NOMO-1 treated with dmso at 0.1 percent for 144 hours (cell line): Measurements from ENCODE around the gene SRD5A3.
A peak's percentile ranks its signal among the peaks of the same experiment; 100 is the strongest.
"Not testable (repeated sequence)": the region's sequence is repeated elsewhere in the genome, so short reads cannot be mapped to it uniquely, and the experiment has no call there.

Experiments used
- DNase-seq: peaks from one replicate; lab custom pipeline; 2025; ENCODE audit not compliant: unreplicated experiment; lab: John Stamatoyannopoulos, UW

The SRD5A3 gene

DNA sequence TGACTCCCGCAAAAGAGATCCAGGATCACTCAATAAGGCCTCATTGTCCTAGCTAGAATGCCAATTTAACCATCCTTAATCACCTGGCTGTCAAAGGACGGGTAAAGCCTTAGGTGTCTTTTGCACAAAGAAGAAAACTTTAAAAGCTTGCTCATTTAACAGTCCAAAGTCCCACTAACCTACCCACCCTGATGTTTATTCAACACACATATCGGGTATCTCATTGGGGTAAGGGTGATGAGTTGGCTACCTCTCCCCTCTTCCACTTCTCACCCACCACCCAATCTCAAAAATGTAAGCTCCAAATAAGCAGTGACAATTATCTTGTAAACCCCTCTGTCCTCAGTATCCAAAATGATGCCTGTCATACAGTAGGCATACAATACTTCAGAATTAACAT lies 988 bp upstream of the SRD5A3 start:
- DNase-seq, result no peak

DNA sequence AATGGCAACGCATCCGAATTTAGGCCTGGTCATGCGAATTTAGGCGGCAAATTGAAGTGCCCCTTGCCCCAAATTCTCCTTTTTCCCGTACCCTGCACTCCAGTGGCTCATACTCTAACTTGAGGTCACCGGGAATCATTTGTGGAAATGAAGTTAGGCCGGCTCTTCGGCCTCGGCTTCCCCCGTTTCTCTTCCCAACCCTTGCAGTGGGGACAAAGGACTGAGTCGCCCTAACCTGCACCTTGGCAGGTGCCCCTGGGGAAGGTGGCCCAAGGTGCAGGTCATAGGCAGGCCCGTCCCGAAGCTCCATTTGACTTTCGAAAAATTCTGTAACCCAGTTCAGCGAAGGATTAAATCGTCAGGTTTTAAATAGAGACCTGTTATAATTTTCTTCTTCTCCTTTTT lies 811 bp downstream of the SRD5A3 start:
- DNase-seq, result no peak

DNA sequence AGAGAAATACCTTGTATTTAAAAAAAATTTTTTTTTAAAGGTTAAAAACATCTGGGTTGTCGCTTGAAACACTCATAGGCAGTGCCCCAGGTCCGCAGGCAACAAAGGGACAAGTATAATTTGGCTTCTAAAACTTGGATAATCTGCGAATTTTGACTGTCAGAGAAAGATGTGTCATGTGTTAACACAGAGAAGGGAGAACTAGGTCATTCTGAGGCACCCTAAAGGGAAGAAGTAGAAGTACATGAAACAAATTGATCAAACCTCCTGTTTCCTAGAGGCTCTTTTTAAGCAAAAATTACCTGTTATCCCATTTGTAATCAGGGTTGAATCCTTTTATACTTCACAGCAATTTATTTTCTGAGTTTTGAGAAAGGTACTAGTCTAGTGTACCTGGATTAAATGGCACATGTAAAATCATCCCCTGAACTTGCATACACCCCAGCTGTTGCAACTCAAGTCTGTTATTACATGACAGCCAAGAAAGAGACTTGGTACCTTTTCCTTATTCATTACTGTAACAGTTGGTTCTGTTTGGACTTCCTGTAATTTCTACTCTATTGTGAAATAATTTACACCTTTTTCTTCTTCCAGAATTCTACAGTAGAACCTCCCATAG lies 1.7 kb downstream of the SRD5A3 start:
- DNase-seq, result peak; percentile 4

DNA sequence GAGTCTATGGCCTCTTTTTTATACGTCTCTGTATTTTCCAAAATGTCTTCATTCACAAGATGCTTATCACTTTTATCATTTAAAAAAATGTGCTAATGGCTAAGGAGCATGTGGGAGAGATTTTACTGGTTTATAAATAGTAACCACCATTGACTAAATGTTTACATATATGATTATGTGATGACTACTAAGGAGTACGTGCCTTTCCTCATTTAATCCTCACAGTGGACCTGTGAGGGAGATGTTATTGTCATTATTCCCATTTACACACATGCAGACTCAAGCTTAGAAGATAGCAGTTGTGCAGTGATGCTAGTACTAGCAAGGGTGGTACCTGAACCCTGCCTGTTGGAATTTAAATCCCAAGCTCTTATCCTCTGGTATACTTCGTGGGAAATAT lies 2.4 kb downstream of the SRD5A3 start:
- DNase-seq, result no peak

DNA sequence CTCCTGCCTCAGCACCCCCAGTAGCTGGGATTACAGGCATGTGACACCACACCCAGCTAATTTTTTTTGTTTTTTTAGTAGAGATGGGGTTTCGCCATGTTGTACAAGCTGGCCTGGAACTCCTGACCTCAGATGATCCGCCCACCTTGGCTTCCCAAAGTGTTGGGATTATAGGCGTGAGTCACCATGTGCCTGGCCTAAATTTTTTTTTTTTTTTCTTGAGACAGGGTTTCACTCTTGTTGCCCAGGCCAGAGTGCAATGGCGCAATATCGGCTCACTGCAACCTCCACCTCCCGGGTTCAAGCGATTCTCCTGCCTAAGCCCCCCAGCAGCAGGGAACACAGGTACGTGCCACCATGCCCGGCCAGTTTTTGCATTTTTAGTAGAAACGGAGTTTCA lies 4.8 kb downstream of the SRD5A3 start:
- not testable (repeated sequence) for DNase-seq

DNA sequence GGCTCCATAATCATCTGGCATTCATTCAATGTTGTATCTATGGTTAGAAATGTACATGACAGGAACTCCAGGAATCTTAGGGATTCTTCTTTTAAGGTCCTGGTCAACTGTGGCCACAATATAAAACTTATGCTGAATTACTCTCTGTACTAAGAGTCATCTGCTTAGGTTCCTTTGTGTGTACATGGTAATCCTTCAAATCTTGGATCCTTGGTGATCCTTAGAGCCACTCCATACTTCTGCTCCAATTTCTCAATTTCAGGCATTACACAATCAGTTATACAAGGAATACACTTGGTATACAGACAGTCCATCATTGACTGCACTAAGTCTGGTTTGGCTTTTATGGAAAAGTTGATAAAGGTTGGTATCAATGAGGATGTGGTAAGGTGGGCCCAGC lies 5.8 kb downstream of the SRD5A3 start:
- DNase-seq, result no peak

GRCh38 chr4:55352726-55353125 lies 6.7 kb downstream of the SRD5A3 start:
- no peak for DNase-seq

DNA sequence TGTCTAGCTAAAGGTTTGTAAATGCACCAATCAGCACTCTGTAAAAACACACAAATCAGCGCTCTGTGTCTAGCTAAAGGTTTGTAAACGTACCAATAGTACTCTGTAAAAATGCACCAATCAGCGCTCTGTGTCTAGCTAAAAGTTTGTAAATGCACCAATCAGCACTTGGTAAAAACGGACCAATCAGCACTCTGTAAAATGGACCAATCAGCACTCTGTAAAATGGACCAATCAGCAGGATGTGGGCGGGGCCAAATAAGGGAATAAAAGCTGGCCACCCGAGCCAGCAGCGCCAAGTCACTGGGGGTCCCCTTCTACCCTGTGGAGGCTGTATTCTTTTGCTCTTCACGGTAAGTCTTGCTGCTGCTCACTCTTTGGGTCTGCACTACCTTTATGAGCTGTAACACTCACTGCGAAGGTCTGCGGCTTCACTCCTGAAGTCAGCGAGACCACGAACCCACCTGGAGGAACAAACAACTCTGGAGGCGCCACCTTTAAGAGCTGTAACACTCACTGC lies 7.2 kb downstream of the SRD5A3 start:
- DNase-seq, result not testable (repeated sequence)

DNA sequence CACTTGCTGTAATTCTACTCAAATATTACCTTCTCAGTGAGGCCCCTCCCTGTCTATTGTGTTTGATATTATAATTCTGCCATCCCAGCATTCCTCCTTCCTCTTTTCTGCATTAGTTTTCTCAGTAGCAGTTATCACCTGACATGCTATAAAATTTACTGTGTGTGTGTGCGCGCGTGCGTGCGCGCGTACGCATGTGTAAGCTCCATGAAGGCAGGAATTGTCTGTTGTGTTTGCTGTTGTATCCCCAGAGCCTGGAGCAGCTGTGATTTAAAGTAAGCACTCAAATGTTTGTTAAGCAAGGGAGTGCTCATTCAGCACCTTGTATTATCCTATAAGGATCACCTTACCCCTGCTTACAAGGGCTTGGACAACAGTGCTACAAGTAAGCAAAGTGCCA lies 8.6 kb downstream of the SRD5A3 start:
- no peak for DNase-seq

- DNase-seq, result no peak
These were observed 9.5 kb downstream of the SRD5A3 start for GRCh38 chr4:55355555-55355954.

DNA sequence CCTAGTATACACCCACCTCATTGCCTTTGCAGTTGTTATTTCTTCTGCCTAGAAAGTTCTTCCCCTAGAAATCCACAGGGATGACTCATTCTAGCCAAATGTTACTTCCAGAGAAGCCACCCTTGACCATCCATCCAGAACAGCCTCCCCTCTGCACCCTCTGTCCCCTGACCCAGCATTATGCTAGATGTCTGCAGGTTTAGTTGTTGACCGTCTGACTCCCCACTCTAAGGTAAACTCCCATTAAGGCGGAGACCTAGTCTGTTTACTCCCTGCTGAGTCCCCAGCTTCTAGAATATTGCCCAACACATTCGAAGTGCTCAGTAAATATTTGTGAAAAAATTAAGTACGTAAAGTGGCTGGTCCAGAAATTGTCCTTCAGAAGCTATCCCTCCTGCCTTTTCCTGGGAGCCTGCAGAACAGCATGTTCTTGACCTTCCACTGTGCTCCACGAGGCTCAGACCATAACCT lies 11.0 kb downstream of the SRD5A3 start:
- no peak for DNase-seq

- no peak for DNase-seq
These were observed 12.2 kb downstream of the SRD5A3 start for GRCh38 chr4:55358246-55358645.

DNA sequence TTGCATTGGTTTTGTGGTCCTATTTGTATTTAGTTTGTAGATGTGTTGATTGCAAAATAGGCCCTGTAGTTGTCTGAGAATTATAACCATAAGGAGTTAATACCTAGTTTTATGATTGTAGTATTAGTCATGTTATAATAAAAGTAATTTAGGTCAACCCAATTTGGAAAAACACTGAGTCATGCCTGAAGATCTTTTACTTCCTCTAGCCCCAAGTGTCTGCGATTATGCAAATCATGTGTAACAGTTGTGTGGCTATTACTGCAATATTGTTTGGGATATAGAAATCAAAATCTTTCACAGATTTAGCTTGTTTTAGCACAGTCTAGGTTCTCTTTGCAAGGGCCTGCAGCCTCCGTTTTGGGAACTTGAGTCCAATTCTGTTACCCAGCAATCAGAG lies 12.6 kb downstream of the SRD5A3 start:
- DNase-seq, result peak; percentile 68

DNA sequence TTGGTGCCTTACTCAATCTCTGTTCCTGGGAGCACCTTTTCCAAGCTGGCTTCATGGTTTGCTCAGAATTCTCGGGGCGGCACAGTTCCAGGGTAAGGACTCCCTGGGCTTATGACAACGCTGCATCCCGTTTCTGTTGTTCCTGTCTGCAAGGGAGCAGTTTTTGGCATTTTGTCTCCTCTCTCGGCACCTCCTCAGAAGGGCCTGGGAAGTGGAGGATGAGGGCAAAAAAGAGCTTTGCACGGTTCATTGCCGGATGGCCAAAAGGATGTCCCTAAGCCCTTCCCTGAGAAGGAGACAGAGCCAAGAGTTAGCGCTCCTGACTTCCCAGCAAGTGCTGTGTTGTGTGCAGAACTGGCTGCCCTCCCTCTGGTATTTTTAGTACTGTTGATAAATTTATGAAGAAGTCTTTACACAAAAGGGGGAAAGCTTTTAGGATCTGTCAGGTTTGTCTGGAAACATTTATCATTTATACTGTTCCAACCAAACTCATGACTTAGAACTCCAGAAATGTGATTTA lies 13.4 kb downstream of the SRD5A3 start:
- DNase-seq, result no peak

DNA sequence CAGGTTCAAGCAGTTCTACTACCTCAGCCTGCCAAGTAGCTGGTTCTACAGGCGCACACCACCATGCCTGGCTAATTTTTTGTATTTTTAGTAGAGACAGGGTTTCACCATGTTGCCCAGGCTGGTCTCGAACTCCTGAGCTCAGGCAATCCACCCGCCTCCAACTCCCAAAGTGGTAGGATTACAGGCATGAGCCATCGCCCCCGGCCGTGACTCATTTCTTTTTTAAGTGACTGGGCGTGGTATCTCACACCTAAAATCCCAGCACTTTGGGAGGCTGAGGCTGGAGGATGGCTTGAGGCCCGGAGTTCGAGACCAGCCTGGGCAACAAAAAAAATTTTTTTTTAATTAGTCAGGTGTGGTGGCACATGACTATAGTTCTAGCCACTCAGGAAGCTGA lies 16.9 kb downstream of the SRD5A3 start:
- not testable (repeated sequence) for DNase-seq

GRCh38 chr4:55363691-55364351 lies 17.8 kb downstream of the SRD5A3 start:
- no peak for DNase-seq

GRCh38 chr4:55364691-55365344 lies 18.8 kb downstream of the SRD5A3 start:
- DNase-seq, result no peak

DNA sequence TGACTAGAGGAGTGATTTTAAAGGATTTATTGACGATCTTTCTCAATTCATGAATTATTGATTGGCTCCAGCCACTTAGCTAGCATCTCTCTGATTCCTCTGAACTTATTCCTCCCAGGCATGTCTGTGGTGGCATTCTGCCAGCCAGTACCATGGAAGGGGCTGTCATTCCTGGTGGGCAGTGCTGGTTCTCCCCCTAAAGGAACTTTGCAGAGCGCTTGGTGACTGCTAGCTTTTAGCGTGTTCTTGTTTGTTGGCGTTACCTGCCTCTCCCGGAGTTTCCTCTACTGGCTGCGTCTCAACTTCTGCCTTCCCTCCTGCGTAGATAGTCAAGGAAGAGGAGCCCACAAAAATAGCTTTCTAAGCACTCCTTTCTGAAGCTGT lies 19.3 kb downstream of the SRD5A3 start:
- DNase-seq, result no peak

DNA sequence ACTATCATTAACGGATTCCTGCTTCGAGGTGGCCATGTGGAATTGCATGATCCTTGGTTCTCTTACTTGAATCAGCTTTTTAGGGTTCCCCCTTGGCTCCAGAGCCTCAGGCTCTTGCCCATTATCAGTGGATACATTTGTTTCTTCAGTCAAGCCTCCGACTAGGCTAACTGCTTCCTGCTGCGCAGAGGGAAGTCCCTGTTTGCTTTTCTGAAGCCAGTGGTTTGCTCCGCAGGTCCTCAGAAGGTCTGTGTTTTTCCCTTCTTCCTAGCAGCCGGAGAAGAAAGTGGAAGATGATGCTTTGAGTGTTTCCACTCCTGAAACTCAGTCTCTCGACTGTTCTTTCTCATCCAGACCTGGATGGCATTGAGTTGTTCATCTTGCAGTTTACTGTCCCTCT lies 20.6 kb downstream of the SRD5A3 start:
- no peak for DNase-seq

DNA sequence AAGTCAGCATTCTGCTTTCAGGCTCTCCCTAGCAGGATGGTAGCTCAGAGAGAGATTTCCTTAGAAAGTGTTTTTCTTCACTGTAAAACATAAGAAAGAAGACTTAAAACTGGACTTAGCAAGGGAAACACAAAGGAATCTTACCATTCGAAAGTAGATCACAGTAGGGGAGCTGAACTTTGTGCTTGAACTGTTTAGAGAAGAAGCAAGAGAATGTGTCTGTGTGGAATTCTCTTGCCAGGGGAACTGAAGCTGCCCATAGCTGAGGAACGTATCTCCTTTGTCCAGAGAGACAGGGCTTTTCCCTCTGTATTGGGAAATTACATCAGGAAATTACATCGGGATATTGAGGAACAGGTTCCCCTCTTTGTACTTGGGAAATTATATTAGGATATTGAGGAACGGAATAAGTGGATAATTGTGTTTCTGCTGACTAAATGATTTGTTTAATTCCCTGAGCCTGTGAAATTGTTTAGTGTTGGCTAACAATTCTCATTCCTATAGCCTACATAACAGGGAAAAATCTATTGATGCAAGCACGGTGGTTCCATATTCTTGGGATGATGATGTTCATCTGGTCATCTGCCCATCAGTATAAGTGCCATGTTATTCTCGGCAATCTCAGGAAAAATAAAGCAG lies 21.2 kb downstream of the SRD5A3 start:
- no peak for DNase-seq

DNA sequence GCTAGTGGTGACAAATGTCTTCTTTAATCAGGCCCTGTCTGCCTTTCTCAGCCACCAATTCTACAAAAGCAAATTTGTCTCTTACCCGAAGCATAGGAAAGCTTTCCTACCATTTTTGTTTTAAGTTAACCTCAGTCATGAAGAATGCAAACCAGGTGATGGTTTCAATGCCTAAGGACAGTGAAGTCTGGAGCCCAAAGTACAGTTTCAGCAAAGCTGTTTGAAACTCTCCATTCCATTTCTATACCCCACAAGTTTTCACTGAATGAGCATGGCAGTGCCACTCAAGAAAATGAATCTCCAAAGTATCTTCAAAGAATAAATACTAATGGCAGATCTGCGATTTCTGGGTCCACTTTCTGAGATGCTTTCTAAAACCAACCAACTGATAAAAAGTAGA lies 23.9 kb downstream of the SRD5A3 start:
- DNase-seq, result no peak

DNA sequence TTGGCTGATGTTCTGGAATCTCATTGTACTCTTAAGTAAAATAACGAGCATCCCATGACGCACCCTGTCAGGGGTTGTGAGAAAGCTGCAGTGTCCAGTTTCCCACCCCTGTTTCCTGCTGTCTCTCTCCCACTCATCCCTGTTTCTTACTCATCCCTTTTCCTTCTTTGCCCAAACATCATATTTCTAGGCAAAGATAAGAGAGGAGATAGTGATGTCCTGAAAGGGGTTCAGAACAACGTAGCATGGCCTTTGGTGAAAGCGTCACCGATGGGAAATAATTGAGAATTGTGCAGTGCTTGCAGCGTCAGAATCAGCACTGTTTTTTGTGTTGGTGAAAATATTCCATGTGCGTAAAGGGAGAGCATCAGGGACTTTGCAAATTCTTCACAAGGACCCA lies 26.2 kb downstream of the SRD5A3 start:
- DNase-seq, result no peak
